Calu3 (cell line): Measurements from ENCODE around the gene CCDC183. TPM values are rescaled to one million over a fixed set of nuclear protein-coding genes. Genes with fewer than 3 reads are reported as not detected.

ENCODE experiments used
- Bru-seq: library from RNA; stranded (reverse); fragments of 400-500 nt; gene quantifications from one replicate; lab custom pipeline; 2021; lab: Mats Ljungman, UMichigan
- BruChase-seq, 2 experiments: library from RNA; stranded (reverse); fragments of 400-500 nt; gene quantifications; one replicate each; lab custom pipeline; 2021; lab: Mats Ljungman, UMichigan
- BruUV-seq: library from RNA; stranded (reverse); fragments of 400-500 nt; replicated peaks from 2 replicates; lab custom pipeline; 2021; lab: Mats Ljungman, UMichigan
- CTCF ChIA-PET: fragments of 300-600 bp; sonication (Branson Sonifier 250); formaldehyde crosslinking; loops from one replicate; lab custom pipeline; 2022; ENCODE audit warnings: antibody characterized with exemption; lab: Charles Lee
- DNase-seq: peaks from one replicate; pipeline ENCODE4 v3.0.0; 2022
- H3K27ac Mint-ChIP-seq: one replicate; pipeline ENCODE4 v1.8.0; 2022; ENCODE audit warnings: mixed read lengths; ENCODE audit not compliant: unreplicated experiment
- H3K27me3 Mint-ChIP-seq: one replicate; pipeline ENCODE4 v1.8.0; 2022; ENCODE audit warnings: mixed read lengths; ENCODE audit not compliant: unreplicated experiment
- H3K36me3 Mint-ChIP-seq: one replicate; pipeline ENCODE4 v1.8.0; 2022; ENCODE audit warnings: mild to moderate bottlenecking, moderate library complexity, mixed read lengths; ENCODE audit not compliant: insufficient read depth, unreplicated experiment
- H3K4me1 Mint-ChIP-seq: one replicate; pipeline ENCODE4 v1.8.0; 2022; ENCODE audit warnings: mild to moderate bottlenecking, low read depth, mixed read lengths; ENCODE audit not compliant: unreplicated experiment
- H3K4me3 Mint-ChIP-seq: one replicate; pipeline ENCODE4 v1.8.0; 2022; ENCODE audit warnings: mild to moderate bottlenecking, low read depth, moderate library complexity, mixed read lengths; ENCODE audit not compliant: unreplicated experiment
- H3K9me3 Mint-ChIP-seq: one replicate; pipeline ENCODE4 v1.8.0; 2022; ENCODE audit warnings: low read depth, mixed read lengths; ENCODE audit not compliant: unreplicated experiment
- CTCF ChIP-seq: fragments of 200-600 bp; IDR thresholded peaks from one replicate; pipeline ENCODE4 v1.8.0; 2022; ENCODE audit warnings: antibody characterized with exemption; ENCODE audit not compliant: unreplicated experiment
- intact Hi-C: fragments of 100-400 bp; cut with micrococcal nuclease; formaldehyde crosslinking; loops from one replicate; pipeline ENCODE4 v1.10.0; 2022; ENCODE audit not compliant: unreplicated experiment
- long read RNA-seq: library from polyadenylated mRNA; stranded (forward); transcript quantifications from one replicate; pipeline ENCODE4 v2.0.0, GENCODE V29; 2022
- total RNA-seq: library from RNA; stranded (reverse); gene quantifications from 2 replicates; pipeline ENCODE4 v1.2.3, GENCODE V29; 2022

Gene CCDC183
- total RNA-seq (0.38 TPM in 1 of 2 replicates, not detected in the other), Bru-seq, nascent RNA (percentile 25 among the genes with signal in this experiment), BruChase-seq, experiment 1, labeled RNA remaining after a 6-hour chase (percentile 54 among the genes with signal in this experiment), BruChase-seq, experiment 2, labeled RNA remaining after a 2-hour chase (percentile 53 among the genes with signal in this experiment)
- long read RNA-seq, partial matches to known transcripts: 0 of 1 reads
- long read RNA-seq, other reads (novel, unspliced or antisense): 1 of 1 reads

GRCh38 chr9:136796238-136796774 is at the start of gene CCDC183:
Gene CCDC183 (plus strand): TSS chr9:136796338. CDS start chr9:136796398, 60 bp downstream.
- Mint-ChIP-seq H3K27ac (no peak within 1 kb of the TSS), H3K27me3 (peaks cover 12% of the 10 kb centered on the region), H3K4me3 (no peak within 1 kb of the TSS), H3K9me3 (no peaks in the 10 kb centered on the region), H3K36me3 (peaks cover 38% of the 10 kb centered on the region), H3K4me1 (no peaks in the 10 kb centered on the region)
- BruUV-seq: no TSS peak
- DNase-seq: no peak
- intact Hi-C loops: no loop called here
- CTCF ChIA-PET: no interaction called here
- TF ChIP-seq CTCF: no peak

DNA sequence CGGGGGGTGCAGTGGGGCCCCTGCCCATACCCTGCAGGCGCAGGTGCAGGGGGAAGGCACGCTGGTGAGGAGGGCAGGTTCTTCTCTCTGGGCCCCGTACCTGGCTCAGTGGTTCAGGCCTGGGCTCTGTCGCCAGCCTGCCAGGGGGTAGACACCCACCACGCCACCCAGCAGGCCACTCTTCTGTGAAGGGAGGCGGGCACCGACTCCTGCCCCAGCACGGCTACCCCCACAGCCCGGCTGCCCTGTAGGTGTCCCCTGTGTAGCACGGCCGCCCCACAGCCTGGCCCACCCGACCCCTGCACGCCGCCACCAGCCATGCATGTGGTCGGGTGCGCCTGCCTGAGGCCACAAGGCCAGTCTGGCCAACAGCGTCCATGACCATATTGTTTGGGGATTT is 49.5 kb upstream of the CCDC183 start:
- Mint-ChIP-seq H3K4me1 (no peaks in the 10 kb centered on the region), H3K36me3 (no peaks in the 10 kb centered on the region), H3K27me3 (peaks cover 71% of the 10 kb centered on the region), H3K4me3 (no peak overlapping the region), H3K9me3 (no peaks in the 10 kb centered on the region), H3K27ac (no peak overlapping the region)
- intact Hi-C loops: no loop called here
- no peak for TF ChIP-seq CTCF
- no TSS peak for BruUV-seq
- CTCF ChIA-PET: no interaction called here
- DNase-seq: no peak

DNA sequence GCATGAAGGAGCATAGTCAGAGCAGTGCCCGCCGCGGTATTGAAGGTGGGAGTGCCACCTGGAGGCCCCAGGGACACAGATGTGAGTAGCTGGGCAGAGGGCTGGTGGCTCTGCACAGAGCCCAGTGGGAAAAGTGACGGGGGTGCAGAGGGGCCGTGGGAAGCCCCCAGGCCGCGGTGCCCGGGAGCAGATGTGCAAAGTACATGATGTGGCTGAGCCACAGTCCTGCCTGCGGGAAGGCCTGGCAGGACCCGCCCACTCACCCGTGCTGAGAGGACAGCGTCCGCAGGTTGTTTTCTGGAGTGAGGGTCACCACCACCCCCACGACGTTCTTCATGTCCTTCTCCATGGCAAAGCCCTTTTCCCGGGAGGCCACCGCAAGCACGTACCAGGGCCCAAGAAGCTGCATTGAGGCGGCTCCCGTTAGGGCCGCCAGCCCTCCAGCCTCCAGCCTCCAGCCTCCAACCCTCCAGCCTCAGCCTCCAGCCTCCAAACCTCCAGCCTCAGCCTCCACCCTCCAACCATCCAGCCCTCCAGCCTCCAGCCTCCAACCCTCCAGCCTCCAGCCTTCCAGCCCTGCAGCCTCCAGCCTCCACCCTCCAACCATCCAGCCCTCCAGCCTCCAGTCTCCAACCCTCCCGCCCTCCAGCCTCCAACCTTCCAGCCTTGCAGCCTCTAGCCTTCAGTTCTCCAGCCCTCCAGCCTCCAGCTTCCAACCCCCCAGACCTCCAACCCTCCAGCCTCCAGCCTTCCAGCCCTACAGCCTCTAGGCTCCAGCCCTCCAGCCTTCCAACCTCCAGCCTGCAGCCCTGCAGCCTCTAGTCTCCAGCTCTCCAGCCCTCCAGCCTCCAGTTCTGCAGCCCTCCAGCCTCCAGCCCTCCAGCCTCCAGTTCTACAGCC is 48.7 kb upstream of the CCDC183 start:
- intact Hi-C loops: no loop called here
- H3K9me3 Mint-ChIP-seq: peaks cover under 1% of the 10 kb centered on the region
- peaks cover 72% of the 10 kb centered on the region for H3K27me3 Mint-ChIP-seq
- BruUV-seq: no TSS peak
- no peak for DNase-seq
- H3K4me3 Mint-ChIP-seq: no peak overlapping the region
- CTCF ChIA-PET: no interaction called here
- no peaks in the 10 kb centered on the region for H3K4me1 Mint-ChIP-seq
- H3K27ac Mint-ChIP-seq: no peak overlapping the region
- H3K36me3 Mint-ChIP-seq: no peaks in the 10 kb centered on the region
- TF ChIP-seq CTCF: no peak

GRCh38 chr9:136748201-136748600 is 47.9 kb upstream of the CCDC183 start, which contains the start of gene LCN6:
Gene LCN6 (minus strand): TSS chr9:136748525. CDS start chr9:136748483, 42 bp downstream.
- TF ChIP-seq CTCF: no peak
- Mint-ChIP-seq H3K27me3 (peaks cover 71% of the 10 kb centered on the region), H3K9me3 (peaks cover 4% of the 10 kb centered on the region), H3K4me1 (no peaks in the 10 kb centered on the region), H3K36me3 (no peaks in the 10 kb centered on the region), H3K4me3 (no peak within 1 kb of the TSS), H3K27ac (no peak within 1 kb of the TSS)
- no TSS peak for BruUV-seq
- CTCF ChIA-PET: no interaction called here
- no peak for DNase-seq
- intact Hi-C loops: no loop called here
